PC-3 (cell line): ENCODE data around the gene CLNK. TPM values are rescaled to one million over a fixed set of nuclear protein-coding genes. Genes with fewer than 3 reads are reported as not detected.

Experiments used
- ATAC-seq: fragments of 200-7000 bp; cut with Tn5 transposase; 2 replicates; pipeline ENCODE4 v1.9.1; 2020; ENCODE audit warnings: mild to moderate bottlenecking, moderate library complexity
- BruUV-seq: library from RNA; stranded (reverse); fragments of 400-500 nt; replicated peaks from 2 replicates; lab custom pipeline; 2021; lab: Mats Ljungman, UMichigan
- CTCF ChIA-PET: fragments of 300-600 bp; sonication (Branson Sonifier 250); formaldehyde crosslinking; loops from one replicate; lab custom pipeline; 2022; ENCODE audit warnings: antibody characterized with exemption; lab: Charles Lee
- POLR2A ChIA-PET: fragments of 300-600 bp; sonication (Branson Sonifier 250); formaldehyde crosslinking; loops from one replicate; lab custom pipeline; 2022; ENCODE audit warnings: antibody characterized with exemption; ENCODE audit not compliant: unreplicated experiment; lab: Charles Lee
- DNase-seq: peaks from one replicate; pipeline ENCODE4 v3.0.0-alpha.2; 2015
- H2AFZ ChIP-seq: fragments of 300-600 bp; sonication (generic); 2 replicates; pipeline ENCODE4 v1.6.0; 2016; ENCODE audit warnings: antibody characterized with exemption, low read length
- H3F3A ChIP-seq: fragments of 300-600 bp; sonication (generic); one replicate; pipeline ENCODE4 v1.6.0; 2017; ENCODE audit warnings: antibody characterized with exemption, low read length, control low read depth, mild to moderate bottlenecking; ENCODE audit not compliant: unreplicated experiment
- H3K27ac ChIP-seq: fragments of 300-600 bp; sonication (generic); 2 replicates; pipeline ENCODE4 v1.5.1; 2016; ENCODE audit warnings: mild to moderate bottlenecking, low read length
- H3K27me3 ChIP-seq: fragments of 300-600 bp; sonication (generic); 2 replicates; pipeline ENCODE4 v1.6.1; 2016; ENCODE audit warnings: low read length, mixed read lengths
- H3K36me3 ChIP-seq: fragments of 300-600 bp; sonication (generic); 2 replicates; pipeline ENCODE4 v1.6.1; 2016; ENCODE audit warnings: low read depth, mixed run types, low read length, mixed read lengths
- H3K4me1 ChIP-seq: fragments of 300-600 bp; sonication (generic); 2 replicates; pipeline ENCODE4 v1.5.1; 2016; ENCODE audit warnings: low read length; ENCODE audit not compliant: insufficient read depth
- H3K4me2 ChIP-seq: fragments of 300-600 bp; sonication (generic); 2 replicates; pipeline ENCODE4 v1.6.0; 2016; ENCODE audit warnings: low read length
- H3K4me3 ChIP-seq: fragments of 300-600 bp; sonication (generic); 2 replicates; pipeline ENCODE4 v1.5.1; 2016; ENCODE audit warnings: mild to moderate bottlenecking, low read length, mixed read lengths
- H3K79me2 ChIP-seq: fragments of 300-600 bp; sonication (generic); 2 replicates; pipeline ENCODE4 v1.6.1; 2017; ENCODE audit warnings: low read length, mixed read lengths
- H3K9ac ChIP-seq: fragments of 300-600 bp; sonication (generic); 2 replicates; pipeline ENCODE4 v1.6.0; 2016; ENCODE audit warnings: mild to moderate bottlenecking, low read length
- H3K9me2 ChIP-seq: fragments of 300-600 bp; sonication (generic); replicated peaks from 2 replicates; pipeline ENCODE4 v1.6.1; 2016; ENCODE audit warnings: mixed run types, low read length, mixed read lengths
- H3K9me3 ChIP-seq: fragments of 300-600 bp; sonication (generic); 2 replicates; pipeline ENCODE4 v1.6.1; 2016; ENCODE audit warnings: low read length, mixed read lengths
- H4K20me1 ChIP-seq: fragments of 300-600 bp; sonication (generic); 2 replicates; pipeline ENCODE4 v1.6.1; 2016; ENCODE audit warnings: low read length, mixed read lengths
- CTCF ChIP-seq: fragments of 300-600 bp; sonication (generic); conservative IDR thresholded peaks from 2 replicates; pipeline ENCODE4 v1.5.1; 2017; ENCODE audit warnings: antibody characterized with exemption, low read depth, mild to moderate bottlenecking, low read length
- EZH2 ChIP-seq: fragments of 300-600 bp; sonication (generic); IDR thresholded peaks from one replicate; pipeline ENCODE4 v1.6.1; 2017; ENCODE audit warnings: antibody characterized with exemption, mild to moderate bottlenecking, low read length; ENCODE audit not compliant: unreplicated experiment
- EZH2phosphoT487 ChIP-seq: fragments of 300-600 bp; sonication (generic); IDR thresholded peaks from 2 replicates; pipeline ENCODE4 v1.6.1; 2018; ENCODE audit warnings: mild to moderate bottlenecking, antibody characterized with exemption, low read length, borderline replicate concordance
- intact Hi-C: fragments of 100-400 bp; cut with micrococcal nuclease; formaldehyde crosslinking; loops from 2 replicates; pipeline ENCODE4 v1.9.0; 2023
- total RNA-seq: library from RNA; depleted of rRNA; stranded (reverse); fragments of >200 nt; gene quantifications from 2 replicates; pipeline ENCODE4 v1.2.3, GENCODE V29; 2014

Gene CLNK
- total RNA-seq, 1 experiment from 2014 or later, result not detected

GRCh38 chr4:10687526-10687925, 3.0 kb upstream of the CLNK start:
- Histone ChIP-seq H3K27me3 (no peaks in the 10 kb centered on the region), H3K79me2 (no peaks in the 10 kb centered on the region), H3K9me2 (no peaks in the 10 kb centered on the region), H3K4me1 (no peaks in the 10 kb centered on the region), H3K9ac (no peak overlapping the region), H2AFZ (no peak overlapping the region), H3K4me3 (no peak overlapping the region), H3K4me2 (no peak overlapping the region), H3K36me3 (no peaks in the 10 kb centered on the region), H3K9me3 (no peaks in the 10 kb centered on the region), H3K27ac (no peak overlapping the region), H3F3A (no peaks in the 10 kb centered on the region), H4K20me1 (no peaks in the 10 kb centered on the region)
- ChIA-PET CTCF (no interaction called here), POLR2A (no interaction called here)
- DNase-seq, result no peak
- TF ChIP-seq CTCF (no peak), EZH2phosphoT487 (no peak), EZH2 (no peak)
- BruUV-seq, result no TSS peak
- no peak for ATAC-seq
- intact Hi-C loops, result no loop called here

- Histone ChIP-seq H3K79me2 (no peaks in the 10 kb centered on the region), H3K9ac (no peak overlapping the region), H3K9me3 (no peaks in the 10 kb centered on the region), H3K27ac (no peak overlapping the region), H3F3A (no peaks in the 10 kb centered on the region), H3K9me2 (no peaks in the 10 kb centered on the region), H4K20me1 (no peaks in the 10 kb centered on the region), H3K4me3 (no peak overlapping the region), H3K4me1 (no peaks in the 10 kb centered on the region), H3K4me2 (no peak overlapping the region), H2AFZ (no peak overlapping the region), H3K27me3 (no peaks in the 10 kb centered on the region), H3K36me3 (no peaks in the 10 kb centered on the region)
- no TSS peak for BruUV-seq
- TF ChIP-seq EZH2, result no peak
- no peak for TF ChIP-seq EZH2phosphoT487
- no peak for TF ChIP-seq CTCF
- no peak for DNase-seq
- ChIA-PET POLR2A (no interaction called here), CTCF (no interaction called here)
- intact Hi-C loops, result no loop called here
- ATAC-seq, result no peak
Observed at GRCh38 chr4:10682397-10682796, 2.2 kb downstream of the CLNK start.

GRCh38 chr4:10677796-10678497, 6.6 kb downstream of the CLNK start:
- no peak for ATAC-seq
- intact Hi-C loops, result no loop called here
- Histone ChIP-seq H2AFZ (no peak overlapping the region), H3K9ac (no peak overlapping the region), H3F3A (no peaks in the 10 kb centered on the region), H3K36me3 (no peaks in the 10 kb centered on the region), H3K9me3 (no peaks in the 10 kb centered on the region), H3K27ac (no peak overlapping the region), H3K27me3 (no peaks in the 10 kb centered on the region), H4K20me1 (no peaks in the 10 kb centered on the region), H3K79me2 (no peaks in the 10 kb centered on the region), H3K4me3 (no peak overlapping the region), H3K4me1 (no peaks in the 10 kb centered on the region), H3K4me2 (no peak overlapping the region), H3K9me2 (no peaks in the 10 kb centered on the region)
- CTCF ChIA-PET, result no interaction called here
- BruUV-seq, result no TSS peak
- POLR2A ChIA-PET, result no interaction called here
- DNase-seq, result no peak
- TF ChIP-seq EZH2 (no peak), CTCF (no peak), EZH2phosphoT487 (no peak)
